ENCODE results near the gene OR4X1. TPM values are rescaled to one million over a fixed set of nuclear protein-coding genes. Genes with fewer than 3 reads are reported as not detected.
"Not testable (repeated sequence)": the region's sequence is repeated elsewhere in the genome, so short reads cannot be mapped to it uniquely, and the experiment has no call there.

The OR4X1 gene
- polyA plus RNA-seq, 1 of the 3 experiments (the other 2 are of a cell fraction) = not detected

DNA sequence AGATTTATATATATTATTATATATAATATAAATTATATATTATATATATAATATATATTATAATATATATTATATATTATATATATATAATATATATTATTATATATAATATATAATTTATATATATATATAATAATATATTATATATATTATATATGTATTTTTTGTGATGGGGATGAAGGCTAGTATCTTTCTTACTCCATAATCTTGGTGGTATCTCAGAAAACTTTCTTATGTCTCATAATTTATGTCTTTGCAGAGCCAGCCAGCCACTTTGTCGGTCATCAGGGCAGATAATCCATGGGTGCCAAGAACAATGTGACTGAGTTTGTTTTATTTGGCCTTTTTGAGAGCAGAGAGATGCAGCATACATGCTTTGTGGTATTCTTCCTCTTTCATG, 42.3 kb downstream of the OR4X1 start, which contains the start of gene OR4S1 (continued):
- TF ChIP-seq REST (IDR thresholded peaks at IDR 0.05; ENCODE audit: low read depth, low read length) = no peak
- no peak for TF ChIP-seq CHD2 (IDR thresholded peaks at IDR 0.05; ENCODE audit: low read length, partially characterized antibody)

- TF ChIP-seq EZH2phosphoT487 (IDR thresholded peaks at IDR 0.05; ENCODE audit: borderline replicate concordance, low read depth) (no peak), RAD21 (IDR thresholded peaks at IDR 0.05; ENCODE audit: low read length) (peak; percentile 82), SMC3 (IDR thresholded peaks at IDR 0.05; ENCODE audit: low read depth, low read length) (peak; percentile 79), CTCF (IDR thresholded peaks at IDR 0.05) (peak; percentile 97)
- ChIA-PET CTCF (interaction anchor here (0.6 to 2.0 kb wide), 22 partner anchors 8 to 1690 kb away, joined by 3 to 17 read pairs (median 4); no protein-coding TSS in a partner anchor), POLR2A (no interaction called here)
- no peak overlapping the region for H3K27ac ChIP-seq (ENCODE audit: low read depth in 2 of 2, low read length in 1 of 2)
- no peaks in the 10 kb centered on the region for H3K9me2 ChIP-seq
- no peak overlapping the region for H3K4me3 ChIP-seq (ENCODE audit: low read depth in 2 of 2, low read length in 1 of 2)
- no peaks in the 10 kb centered on the region for H3K4me1 ChIP-seq (ENCODE audit: control insufficient read depth in 1 of 2, insufficient read depth in 2 of 2, low read depth in 1 of 2, low read length in 1 of 2)
- WGBS (ENCODE audit: low lambda C conversion rate) = 4% methylated on average over 5 of the region's 5 CpGs
- H4K20me1 ChIP-seq (ENCODE audit: insufficient read depth) = no peaks in the 10 kb centered on the region
- no peaks in the 10 kb centered on the region for H3K27me3 ChIP-seq (ENCODE audit: insufficient read depth)
- no peak overlapping the region for H3K4me2 ChIP-seq
- H3K9ac ChIP-seq = no peak overlapping the region
- H3K79me2 ChIP-seq (ENCODE audit: insufficient read depth) = no peaks in the 10 kb centered on the region
- no peaks in the 10 kb centered on the region for H3F3A ChIP-seq (replicated peaks; ENCODE audit: insufficient read depth)
- 0 out of 2 replicates have a peak overlapping the region, but pooled peaks have one; percentile 58 for H2AFZ ChIP-seq (ENCODE audit: low read depth)
- H3K9me3 ChIP-seq = no peaks in the 10 kb centered on the region
- no peaks in the 10 kb centered on the region for H3K36me3 ChIP-seq (replicated peaks in 1 of 2; ENCODE audit: control insufficient read depth in 1 of 2, insufficient read depth in 2 of 2, low read length in 1 of 2)
- DNase-seq = peak; percentile 45
Observed at GRCh38 chr11:48307760-48308386, 44.2 kb downstream of the OR4X1 start.

- POLR2A ChIA-PET; H3K27ac ChIP-seq (ENCODE audit: low read depth in 2 of 2, low read length in 1 of 2); H3K79me2 ChIP-seq (ENCODE audit: insufficient read depth); H3K4me2 ChIP-seq; H3K4me3 ChIP-seq (ENCODE audit: low read depth in 2 of 2, low read length in 1 of 2); DNase-seq; H3F3A ChIP-seq (replicated peaks; ENCODE audit: insufficient read depth); CTCF ChIA-PET; H3K9me2 ChIP-seq; H3K36me3 ChIP-seq (replicated peaks in 1 of 2; ENCODE audit: control insufficient read depth in 1 of 2, insufficient read depth in 2 of 2, low read length in 1 of 2); H4K20me1 ChIP-seq (ENCODE audit: insufficient read depth); H3K9me3 ChIP-seq; H3K27me3 ChIP-seq (ENCODE audit: insufficient read depth); H3K9ac ChIP-seq; H2AFZ ChIP-seq (ENCODE audit: low read depth); H3K4me1 ChIP-seq (ENCODE audit: control insufficient read depth in 1 of 2, insufficient read depth in 2 of 2, low read depth in 1 of 2, low read length in 1 of 2): not testable (repeated sequence)
- 0% methylated on average over 2 of the region's 2 CpGs for WGBS (ENCODE audit: low lambda C conversion rate)
Observed at GRCh38 chr11:48313590-48313989, 49.9 kb downstream of the OR4X1 start.

Other genes with a start within 250 kb of the OR4X1 start
- not detected in 2 replicates for gene OR4B1, start 47.1 kb upstream of the OR4X1 start, polyA plus RNA-seq (2012; rRNA removed)
- not detected in 2 replicates for gene OR4X2, start 18.8 kb upstream of the OR4X1 start, polyA plus RNA-seq (2012; rRNA removed)
- not detected in 2 replicates for gene OR4S1, start 42.4 kb downstream of the OR4X1 start, polyA plus RNA-seq (2012; rRNA removed)
- not detected in 2 replicates for gene OR4C3, start 61.1 kb downstream of the OR4X1 start, polyA plus RNA-seq (2012; rRNA removed)
- not detected in 2 replicates for gene OR4C5, start 102.6 kb downstream of the OR4X1 start, polyA plus RNA-seq (2012; rRNA removed)
- gene OR4A47, start 224.9 kb downstream of the OR4X1 start, polyA plus RNA-seq (2012; rRNA removed) = not detected in 2 replicates